HG02840 (cell line): ENCODE data around the gene SSH2.

Source experiments
- ATAC-seq: cut with Tn5 transposase; IDR thresholded peaks from one replicate; pipeline ENCODE4 v1.9.1; 2021; ENCODE audit warnings: mild to moderate bottlenecking, moderate library complexity, moderate number of reproducible peaks; ENCODE audit not compliant: unreplicated experiment, low FRiP score

The SSH2 gene

DNA sequence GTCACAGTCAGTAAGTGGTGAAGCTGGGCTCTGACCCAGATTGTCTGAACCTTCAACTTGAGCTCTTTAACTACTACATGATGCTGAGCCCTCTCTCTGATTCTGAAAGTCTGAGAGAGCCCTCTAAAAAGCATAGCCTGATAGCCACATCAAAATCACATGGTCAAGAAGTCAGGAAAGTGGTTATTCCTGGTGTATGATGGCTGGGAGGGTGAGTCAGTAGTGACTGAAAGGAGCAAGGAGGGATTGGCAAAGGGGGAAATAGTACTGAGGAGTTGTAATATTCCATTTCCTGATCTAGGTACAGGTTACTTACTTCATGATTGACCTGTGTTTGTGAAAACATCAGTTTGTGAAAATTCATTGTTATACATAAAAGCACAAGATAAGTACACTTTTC is 89.1 kb downstream of the SSH2 start:
- no peak for ATAC-seq

DNA sequence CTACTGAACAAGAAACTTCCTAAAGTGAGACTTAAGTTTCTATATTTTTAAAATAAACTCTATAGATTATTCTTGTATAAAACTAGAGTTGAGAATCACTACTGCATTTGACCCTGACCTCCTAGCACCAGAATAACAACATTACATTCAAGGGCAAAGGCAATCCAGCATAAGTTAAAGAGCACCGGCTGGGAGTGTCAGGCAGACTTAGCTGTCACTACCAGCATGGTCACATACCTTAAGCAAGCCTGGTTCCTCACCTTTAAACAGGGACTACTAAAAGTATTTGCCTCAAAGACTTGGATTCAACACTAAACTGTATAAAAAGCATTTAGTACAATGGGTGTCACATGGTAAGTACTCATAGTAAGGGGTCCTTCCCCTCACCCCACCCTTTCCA is 90.4 kb downstream of the SSH2 start:
- ATAC-seq, result no peak

DNA sequence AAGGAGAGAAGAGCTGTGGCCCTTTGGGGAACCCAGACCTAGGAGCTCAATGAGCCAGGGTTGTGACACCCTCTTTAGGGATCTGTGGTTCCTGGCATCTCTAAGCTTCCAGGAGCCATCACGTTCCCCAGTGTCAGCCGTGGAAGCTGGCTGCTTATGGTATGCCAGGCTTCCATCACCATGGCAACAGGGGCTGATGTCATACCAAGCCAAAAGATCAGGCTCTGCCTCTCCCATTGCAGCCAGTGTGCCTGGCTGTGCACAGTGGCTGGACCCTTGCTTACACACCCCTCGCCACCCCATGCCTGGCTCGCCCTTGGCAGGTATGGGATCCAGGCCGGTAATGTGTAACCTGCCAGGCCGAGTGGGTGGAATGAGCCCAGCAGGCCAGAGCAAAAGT is 91.1 kb downstream of the SSH2 start:
- no peak for ATAC-seq

DNA sequence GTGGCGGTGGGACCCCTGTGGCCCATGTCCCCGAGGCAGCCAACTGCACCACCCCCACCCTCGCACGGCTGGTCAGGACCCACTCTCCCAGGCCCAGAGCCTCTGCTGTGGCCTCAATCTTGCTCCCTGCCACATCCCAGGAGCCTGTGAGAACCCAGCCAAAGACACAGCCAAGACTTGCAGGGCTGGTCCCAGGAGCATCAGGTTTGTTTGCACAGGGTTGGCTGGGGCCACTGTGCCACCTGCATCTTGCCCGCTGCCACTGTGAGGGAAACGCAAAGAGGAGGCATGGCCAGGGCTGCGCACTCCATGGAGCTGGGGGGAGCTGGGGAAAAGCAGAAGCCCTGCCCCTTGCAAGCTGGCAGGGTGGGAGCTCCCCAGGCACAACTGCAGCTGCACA is 92.5 kb downstream of the SSH2 start:
- ATAC-seq, result no peak

GRCh38 chr17:29836643-29837042 is 93.4 kb downstream of the SSH2 start:
- ATAC-seq, result no peak

DNA sequence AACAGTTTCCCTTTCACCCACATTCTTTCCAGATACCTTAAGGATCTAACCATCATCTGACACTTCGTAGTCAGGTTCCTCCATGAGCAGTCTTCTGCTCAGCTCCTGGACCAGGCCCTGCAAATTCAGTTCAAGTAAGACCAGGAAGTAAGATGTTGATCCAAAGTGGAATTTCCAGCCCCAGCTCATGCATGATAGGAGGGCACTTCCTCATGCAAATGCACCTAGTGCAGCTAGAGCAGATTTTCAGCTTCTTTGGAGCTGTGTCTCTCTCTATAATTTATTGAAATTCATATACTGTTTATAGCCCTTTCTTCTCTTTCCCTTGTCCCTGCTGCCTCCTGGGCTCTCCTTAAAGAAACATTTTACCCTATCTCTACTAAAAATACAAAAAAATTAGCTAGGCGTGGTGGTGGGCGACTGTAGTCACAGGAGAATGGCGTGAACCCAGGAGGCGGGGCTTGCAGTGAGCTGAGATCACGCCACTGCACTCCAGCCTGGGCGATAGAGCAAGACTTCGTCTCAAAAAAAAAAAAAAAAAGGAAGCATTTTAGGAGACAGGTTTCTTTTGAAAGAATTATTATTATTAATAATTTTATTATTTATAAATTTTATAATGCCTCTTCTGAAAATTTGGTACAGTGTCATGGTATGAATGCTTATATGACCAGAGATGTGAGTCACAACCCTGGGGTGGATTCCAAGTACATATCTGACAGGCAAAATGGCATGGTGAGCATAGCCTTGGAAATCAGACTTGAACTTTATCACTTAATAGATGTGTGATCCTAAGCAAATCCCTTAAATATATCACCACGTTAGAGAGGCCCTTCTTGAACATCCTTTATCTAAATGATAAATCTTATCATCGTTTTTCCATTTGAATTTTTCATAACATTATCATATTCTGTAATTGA is 94.3 kb downstream of the SSH2 start:
- no peak for ATAC-seq

- no peak for ATAC-seq
These were observed 96.2 kb downstream of the SSH2 start for GRCh38 chr17:29833801-29834200.

DNA sequence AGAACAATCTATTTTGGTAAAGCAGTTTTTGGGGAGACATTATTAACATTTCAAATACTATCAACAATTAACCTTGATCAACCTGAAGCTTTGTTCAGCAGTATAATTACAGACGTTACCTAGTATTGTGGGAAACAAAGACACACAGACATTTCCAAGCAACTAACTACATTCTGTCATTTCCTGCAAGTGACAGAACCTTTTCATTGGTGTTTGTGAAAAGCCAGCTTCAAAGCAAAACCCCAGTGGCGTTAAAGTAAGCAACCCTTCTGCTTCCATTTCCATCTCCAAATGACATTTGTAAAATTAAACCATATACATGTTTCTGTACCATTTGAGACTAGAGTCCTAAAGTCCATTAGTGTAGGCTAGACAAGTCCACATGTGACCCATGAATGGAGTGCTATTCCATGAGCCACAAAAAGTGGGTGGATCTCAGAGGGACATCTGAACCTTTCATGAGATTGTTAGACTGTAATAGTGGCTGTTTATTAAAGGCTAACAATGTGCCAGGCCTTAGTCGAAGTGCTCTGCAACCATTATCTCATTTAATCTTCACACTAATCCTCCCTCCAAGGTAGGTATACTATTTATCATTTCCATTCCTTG is 101.2 kb downstream of the SSH2 start:
- no peak for ATAC-seq

DNA sequence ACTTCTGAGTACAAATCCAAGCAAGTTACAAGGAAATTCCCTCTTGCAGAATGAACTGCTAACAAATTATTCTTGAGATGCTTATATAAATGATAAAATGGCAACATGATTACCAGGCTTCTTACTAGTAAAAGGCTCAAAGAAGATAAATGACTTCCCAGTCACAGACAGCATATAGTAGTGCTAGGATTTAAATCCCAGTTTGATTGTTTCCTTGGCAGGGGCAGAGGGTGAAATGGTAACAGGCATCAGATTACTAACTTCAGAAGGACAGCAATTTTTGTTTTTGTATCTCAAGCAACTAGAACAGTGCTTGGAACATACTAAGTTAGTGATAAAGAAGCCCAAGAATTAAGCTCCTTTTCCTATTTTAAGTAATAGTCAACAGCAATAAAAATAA is 102.8 kb downstream of the SSH2 start:
- ATAC-seq, result no peak

DNA sequence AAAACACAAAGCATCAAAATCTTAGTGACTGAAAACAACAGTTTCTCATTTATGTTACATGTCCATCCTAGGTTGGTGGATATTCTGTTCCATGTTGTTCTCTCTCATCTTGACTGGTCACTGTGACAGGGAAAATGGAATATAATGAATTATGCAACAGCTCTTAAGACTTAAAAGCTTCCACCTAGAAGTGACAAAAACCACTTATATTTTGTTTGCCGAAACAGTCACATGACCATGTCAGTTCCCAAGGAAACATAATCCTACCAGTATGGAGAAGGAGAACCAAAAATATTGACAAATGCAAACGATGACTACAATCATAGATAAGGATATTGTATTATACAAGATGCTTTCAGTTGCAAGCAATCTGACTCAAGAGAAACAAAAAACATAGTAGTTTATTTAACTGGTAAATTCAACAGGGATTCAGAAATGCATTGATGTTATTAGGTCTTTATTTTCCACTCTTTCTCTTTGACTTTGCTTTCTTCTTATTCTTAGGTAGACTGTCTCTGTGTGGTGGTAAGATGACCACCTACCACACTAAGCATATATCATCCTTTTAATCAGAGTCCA is 103.8 kb downstream of the SSH2 start:
- ATAC-seq, result no peak

DNA sequence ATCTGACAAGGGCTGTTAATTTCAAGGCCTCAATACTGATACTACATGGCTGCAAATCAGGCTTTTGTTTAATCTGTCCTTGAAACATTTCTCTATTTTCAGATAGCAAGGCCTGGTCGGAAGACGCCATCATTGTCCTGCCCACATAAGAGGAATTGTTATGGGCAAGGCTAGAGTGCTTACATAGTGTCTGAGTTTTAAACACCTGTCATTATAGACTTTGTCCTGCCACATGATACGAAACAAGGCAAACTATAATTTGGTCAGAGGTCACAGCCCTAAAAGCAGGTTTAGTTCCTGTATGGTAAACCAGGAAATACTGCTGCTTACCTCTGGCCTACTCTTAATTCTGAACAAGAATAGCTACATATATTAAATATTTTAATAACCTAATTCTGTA is 104.4 kb downstream of the SSH2 start:
- no peak for ATAC-seq

- ATAC-seq, result no peak
These were observed 108.1 kb downstream of the SSH2 start for GRCh38 chr17:29821897-29822296.

GRCh38 chr17:29820425-29820824 is 109.6 kb downstream of the SSH2 start:
- ATAC-seq, result no peak

DNA sequence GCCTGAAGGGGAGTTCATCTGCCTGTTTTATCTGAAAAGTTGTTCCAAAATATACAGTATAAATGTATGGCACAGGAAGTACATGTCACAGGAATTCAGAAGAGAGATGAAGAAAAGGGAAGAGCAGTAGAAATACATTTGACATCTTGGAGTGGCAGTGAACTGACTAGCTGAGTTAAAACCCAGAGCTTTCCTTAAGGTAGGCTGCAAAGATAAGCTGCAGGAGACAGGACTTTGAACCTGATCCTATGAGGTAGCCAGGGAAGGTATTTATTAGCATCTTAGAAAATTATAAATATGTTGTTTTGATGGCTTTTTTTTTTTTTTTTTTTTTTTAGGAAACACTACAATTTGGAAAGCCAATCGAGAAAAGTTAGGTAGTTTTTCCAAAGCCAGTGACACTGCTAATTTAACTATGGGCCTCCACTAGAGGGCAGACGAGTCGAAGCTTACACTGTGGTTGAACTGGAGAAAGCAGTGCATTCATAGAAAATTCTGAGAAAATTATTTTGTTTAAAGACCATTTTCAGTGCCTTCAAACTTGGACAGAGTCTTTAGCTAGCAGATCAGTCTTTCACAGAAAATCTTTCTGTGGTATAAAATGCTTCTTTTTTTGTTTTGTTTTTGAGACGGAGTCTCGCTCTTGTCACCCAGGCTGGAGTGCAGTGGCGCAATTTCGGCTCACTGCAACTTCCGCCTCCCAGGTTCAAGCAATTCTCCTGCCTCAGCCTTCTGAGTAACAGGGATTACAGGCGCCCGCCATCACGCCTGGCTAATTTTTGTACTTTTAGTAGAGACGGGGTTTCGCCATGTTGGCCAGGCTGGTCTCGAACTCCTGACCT is 122.3 kb downstream of the SSH2 start:
- no peak for ATAC-seq

DNA sequence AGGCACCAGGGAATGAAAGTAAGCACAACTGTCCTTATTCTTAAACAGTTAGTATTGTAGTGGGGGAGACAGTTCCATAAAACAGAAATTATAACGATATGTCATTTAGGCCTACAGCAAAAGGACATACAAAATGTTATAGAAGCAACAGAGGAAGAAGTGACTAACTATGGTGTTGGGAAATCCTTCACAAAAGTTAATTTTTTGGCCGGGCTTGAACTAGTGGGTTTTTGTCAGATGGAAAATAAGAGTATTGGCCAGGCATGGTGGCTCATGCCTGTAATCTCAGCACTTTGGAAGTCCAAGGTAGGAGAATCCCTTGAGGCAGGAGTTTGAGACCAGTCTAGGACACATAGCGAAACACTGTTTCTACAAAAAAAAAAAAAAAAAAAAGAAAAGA is 127.8 kb downstream of the SSH2 start:
- ATAC-seq, result no peak

DNA sequence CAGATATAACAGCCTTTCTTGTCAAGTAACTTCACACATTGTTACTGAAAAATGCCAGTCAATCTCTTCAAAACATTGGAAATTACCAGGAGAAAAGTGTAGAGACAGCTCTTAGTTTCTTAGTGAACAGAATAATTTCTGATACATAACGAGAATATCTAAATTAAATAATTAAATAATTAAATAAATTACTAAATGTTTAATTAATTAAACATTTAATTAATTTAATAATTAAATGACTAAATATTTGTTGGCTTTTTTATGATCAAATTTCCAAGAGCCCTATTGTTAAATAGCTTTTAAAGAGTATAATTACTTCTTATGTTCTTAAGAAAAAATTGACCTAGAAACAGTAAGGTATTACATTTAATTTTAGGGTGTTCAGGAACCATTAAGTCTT is 129.6 kb downstream of the SSH2 start:
- no peak for ATAC-seq

- no peak for ATAC-seq
These were observed 133.4 kb downstream of the SSH2 start for GRCh38 chr17:29796652-29797051.

DNA sequence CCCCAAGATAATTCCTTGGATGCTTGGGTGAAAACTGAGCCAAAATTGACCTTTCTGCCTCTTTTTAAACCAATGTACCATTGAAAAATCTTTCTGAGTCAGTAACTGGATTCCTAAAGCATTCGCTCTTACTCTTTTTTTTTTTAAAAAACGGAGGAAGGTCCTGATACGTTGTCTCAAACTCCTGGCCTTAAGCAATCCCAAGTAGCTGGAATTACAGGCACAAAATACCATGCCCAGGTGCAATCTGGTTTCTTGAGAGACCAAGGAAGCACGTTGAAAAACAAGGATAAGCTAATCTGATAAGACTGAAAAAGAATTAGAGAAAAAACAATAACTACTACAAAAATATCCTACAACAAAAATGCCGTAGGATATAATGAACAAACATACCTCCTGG is 136.5 kb downstream of the SSH2 start:
- no peak for ATAC-seq

- no peak for ATAC-seq
These were observed 138.5 kb downstream of the SSH2 start for GRCh38 chr17:29791336-29792080.
